Measurements from ENCODE around the gene GPR15. TPM values are rescaled to one million over a fixed set of nuclear protein-coding genes. Genes with fewer than 3 reads are reported as not detected.

GPR15 gene
- total and polyA plus RNA-seq, 2 experiments from 2014 or later = not detected

DNA sequence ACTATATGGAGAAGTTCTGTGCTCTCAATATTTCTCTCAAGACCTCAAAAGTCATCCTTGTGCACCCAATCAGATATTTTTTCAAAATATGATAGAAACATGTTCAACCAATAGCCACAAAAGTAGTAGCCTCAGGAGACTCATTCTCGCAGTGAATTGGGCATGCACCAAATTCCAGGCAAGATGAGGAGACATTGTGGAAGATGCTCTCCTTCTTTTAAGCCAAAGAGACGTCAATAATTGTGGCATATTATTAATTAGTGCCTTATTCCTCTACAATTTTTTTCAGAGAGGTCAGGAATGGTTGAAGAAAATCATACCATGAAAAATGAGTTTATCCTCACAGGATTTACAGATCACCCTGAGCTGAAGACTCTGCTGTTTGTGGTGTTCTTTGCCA lies 34.4 kb upstream of the GPR15 start, which contains the start of gene OR5K2 (continued):
- TF ChIP-seq, protein P1, sequence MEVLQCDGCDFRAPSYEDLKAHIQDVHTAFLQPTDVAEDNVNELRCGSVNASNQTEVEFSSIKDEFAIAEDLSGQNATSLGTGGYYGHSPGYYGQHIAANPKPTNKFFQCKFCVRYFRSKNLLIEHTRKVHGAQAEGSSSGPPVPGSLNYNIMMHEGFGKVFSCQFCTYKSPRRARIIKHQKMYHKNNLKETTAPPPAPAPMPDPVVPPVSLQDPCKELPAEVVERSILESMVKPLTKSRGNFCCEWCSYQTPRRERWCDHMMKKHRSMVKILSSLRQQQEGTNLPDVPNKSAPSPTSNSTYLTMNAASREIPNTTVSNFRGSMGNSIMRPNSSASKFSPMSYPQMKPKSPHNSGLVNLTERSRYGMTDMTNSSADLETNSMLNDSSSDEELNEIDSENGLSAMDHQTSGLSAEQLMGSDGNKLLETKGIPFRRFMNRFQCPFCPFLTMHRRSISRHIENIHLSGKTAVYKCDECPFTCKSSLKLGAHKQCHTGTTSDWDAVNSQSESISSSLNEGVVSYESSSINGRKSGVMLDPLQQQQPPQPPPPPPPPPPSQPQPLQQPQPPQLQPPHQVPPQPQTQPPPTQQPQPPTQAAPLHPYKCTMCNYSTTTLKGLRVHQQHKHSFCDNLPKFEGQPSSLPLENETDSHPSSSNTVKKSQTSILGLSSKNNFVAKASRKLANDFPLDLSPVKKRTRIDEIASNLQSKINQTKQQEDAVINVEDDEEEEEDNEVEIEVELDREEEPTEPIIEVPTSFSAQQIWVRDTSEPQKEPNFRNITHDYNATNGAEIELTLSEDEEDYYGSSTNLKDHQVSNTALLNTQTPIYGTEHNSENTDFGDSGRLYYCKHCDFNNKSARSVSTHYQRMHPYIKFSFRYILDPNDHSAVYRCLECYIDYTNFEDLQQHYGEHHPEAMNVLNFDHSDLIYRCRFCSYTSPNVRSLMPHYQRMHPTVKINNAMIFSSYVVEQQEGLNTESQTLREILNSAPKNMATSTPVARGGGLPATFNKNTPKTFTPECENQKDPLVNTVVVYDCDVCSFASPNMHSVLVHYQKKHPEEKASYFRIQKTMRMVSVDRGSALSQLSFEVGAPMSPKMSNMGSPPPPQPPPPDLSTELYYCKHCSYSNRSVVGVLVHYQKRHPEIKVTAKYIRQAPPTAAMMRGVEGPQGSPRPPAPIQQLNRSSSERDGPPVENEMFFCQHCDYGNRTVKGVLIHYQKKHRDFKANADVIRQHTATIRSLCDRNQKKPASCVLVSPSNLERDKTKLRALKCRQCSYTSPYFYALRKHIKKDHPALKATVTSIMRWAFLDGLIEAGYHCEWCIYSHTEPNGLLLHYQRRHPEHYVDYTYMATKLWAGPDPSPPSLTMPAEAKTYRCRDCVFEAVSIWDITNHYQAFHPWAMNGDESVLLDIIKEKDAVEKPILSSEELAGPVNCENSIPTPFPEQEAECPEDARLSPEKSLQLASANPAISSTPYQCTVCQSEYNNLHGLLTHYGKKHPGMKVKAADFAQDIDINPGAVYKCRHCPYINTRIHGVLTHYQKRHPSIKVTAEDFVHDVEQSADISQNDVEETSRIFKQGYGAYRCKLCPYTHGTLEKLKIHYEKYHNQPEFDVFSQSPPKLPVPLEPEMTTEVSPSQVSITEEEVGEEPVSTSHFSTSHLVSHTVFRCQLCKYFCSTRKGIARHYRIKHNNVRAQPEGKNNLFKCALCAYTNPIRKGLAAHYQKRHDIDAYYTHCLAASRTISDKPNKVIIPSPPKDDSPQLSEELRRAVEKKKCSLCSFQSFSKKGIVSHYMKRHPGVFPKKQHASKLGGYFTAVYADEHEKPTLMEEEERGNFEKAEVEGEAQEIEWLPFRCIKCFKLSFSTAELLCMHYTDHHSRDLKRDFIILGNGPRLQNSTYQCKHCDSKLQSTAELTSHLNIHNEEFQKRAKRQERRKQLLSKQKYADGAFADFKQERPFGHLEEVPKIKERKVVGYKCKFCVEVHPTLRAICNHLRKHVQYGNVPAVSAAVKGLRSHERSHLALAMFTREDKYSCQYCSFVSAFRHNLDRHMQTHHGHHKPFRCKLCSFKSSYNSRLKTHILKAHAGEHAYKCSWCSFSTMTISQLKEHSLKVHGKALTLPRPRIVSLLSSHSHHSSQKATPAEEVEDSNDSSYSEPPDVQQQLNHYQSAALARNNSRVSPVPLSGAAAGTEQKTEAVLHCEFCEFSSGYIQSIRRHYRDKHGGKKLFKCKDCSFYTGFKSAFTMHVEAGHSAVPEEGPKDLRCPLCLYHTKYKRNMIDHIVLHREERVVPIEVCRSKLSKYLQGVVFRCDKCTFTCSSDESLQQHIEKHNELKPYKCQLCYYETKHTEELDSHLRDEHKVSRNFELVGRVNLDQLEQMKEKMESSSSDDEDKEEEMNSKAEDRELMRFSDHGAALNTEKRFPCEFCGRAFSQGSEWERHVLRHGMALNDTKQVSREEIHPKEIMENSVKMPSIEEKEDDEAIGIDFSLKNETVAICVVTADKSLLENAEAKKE (CRISPR knock-in tag; IDR thresholded peaks at IDR 0.05) = no peak
- TF ChIP-seq EZH2phosphoT487 (IDR thresholded peaks at IDR 0.05; ENCODE audit: unreplicated experiment) = no peak
- no peak for TF ChIP-seq ZNF331 (CRISPR knock-in tag; IDR thresholded peaks at IDR 0.05; ENCODE audit: low read depth)
- TF ChIP-seq, protein P2, sequence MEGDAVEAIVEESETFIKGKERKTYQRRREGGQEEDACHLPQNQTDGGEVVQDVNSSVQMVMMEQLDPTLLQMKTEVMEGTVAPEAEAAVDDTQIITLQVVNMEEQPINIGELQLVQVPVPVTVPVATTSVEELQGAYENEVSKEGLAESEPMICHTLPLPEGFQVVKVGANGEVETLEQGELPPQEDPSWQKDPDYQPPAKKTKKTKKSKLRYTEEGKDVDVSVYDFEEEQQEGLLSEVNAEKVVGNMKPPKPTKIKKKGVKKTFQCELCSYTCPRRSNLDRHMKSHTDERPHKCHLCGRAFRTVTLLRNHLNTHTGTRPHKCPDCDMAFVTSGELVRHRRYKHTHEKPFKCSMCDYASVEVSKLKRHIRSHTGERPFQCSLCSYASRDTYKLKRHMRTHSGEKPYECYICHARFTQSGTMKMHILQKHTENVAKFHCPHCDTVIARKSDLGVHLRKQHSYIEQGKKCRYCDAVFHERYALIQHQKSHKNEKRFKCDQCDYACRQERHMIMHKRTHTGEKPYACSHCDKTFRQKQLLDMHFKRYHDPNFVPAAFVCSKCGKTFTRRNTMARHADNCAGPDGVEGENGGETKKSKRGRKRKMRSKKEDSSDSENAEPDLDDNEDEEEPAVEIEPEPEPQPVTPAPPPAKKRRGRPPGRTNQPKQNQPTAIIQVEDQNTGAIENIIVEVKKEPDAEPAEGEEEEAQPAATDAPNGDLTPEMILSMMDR (conservative IDR thresholded peaks at IDR 0.05; ENCODE audit: low read depth in 2 of 2) = no peak
- no peak for TF ChIP-seq ZNF114 (CRISPR knock-in tag; IDR thresholded peaks at IDR 0.05)
- no peak for TF ChIP-seq STAT1 (IDR thresholded peaks at IDR 0.05; ENCODE audit: unreplicated experiment)

DNA sequence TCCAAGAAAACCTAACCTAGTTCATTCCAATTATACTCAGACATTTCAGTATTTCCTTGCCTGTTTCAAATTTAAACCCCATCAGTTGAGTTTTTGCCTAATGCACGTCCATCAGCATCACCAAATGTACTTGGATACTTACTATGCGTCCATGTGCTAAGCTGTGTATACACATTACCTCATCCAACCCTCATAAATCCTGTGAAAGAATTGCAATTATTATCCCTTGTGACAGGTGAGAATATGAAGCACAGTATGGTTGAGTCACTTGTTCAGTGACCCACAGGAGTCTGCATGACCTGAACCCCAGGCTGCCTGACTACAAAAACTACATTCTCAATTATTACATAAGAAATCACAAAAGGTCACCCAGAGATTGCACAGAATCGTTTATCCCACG lies 31.8 kb upstream of the GPR15 start:
- Histone ChIP-seq H3F3A (replicated peaks; ENCODE audit: low read depth) (no peaks in the 10 kb centered on the region), H3K4me1 (ENCODE audit: insufficient read depth) (no peaks in the 10 kb centered on the region), H3K36me3 (ENCODE audit: insufficient read depth) (no peaks in the 10 kb centered on the region), H2AFZ (no peak overlapping the region), H3K4me2 (no peak overlapping the region), H3K9me2 (ENCODE audit: insufficient read depth) (no peaks in the 10 kb centered on the region), H4K20me1 (replicated peaks; ENCODE audit: insufficient read depth) (no peaks in the 10 kb centered on the region), H3K27ac (ENCODE audit: low read depth) (no peak overlapping the region), H3K27me3 (ENCODE audit: insufficient read depth) (no peaks in the 10 kb centered on the region), H3K4me3 (no peak overlapping the region), H3K79me2 (replicated peaks; ENCODE audit: insufficient read depth) (no peaks in the 10 kb centered on the region)
- Mint-ChIP-seq H3K4me3 (no peak overlapping the region), H3K27ac (no peak overlapping the region), H3K36me3 (ENCODE audit: low read depth) (no peaks in the 10 kb centered on the region), H3K9me3 (no peaks in the 10 kb centered on the region), H3K4me1 (no peaks in the 10 kb centered on the region), H3K27me3 (ENCODE audit: insufficient read depth, low read depth, poor library complexity) (no peaks in the 10 kb centered on the region)
- ATAC-seq (no peak), DNase-seq (ENCODE audit: low spot score) (no peak)
- no peak for TF ChIP-seq POLR2AphosphoS5 (IDR thresholded peaks at IDR 0.05; ENCODE audit: low read depth)
- no peak for TF ChIP-seq STAT1 (IDR thresholded peaks at IDR 0.05; ENCODE audit: unreplicated experiment)
- no peak for TF ChIP-seq CREB1 (CRISPR knock-in tag; IDR thresholded peaks at IDR 0.05; ENCODE audit: low read depth)
- no peak for TF ChIP-seq ZNF331 (CRISPR knock-in tag; IDR thresholded peaks at IDR 0.05; ENCODE audit: low read depth)
- TF ChIP-seq EZH2 (IDR thresholded peaks at IDR 0.05; ENCODE audit: low read depth, unreplicated experiment) = no peak
- no peak for TF ChIP-seq EZH2phosphoT487 (IDR thresholded peaks at IDR 0.05; ENCODE audit: unreplicated experiment)
- no peak for TF ChIP-seq NANOG (IDR thresholded peaks at IDR 0.05; ENCODE audit: borderline replicate concordance)
- TF ChIP-seq ZNF114 (CRISPR knock-in tag; IDR thresholded peaks at IDR 0.05) = no peak
- TF ChIP-seq, protein P3, sequence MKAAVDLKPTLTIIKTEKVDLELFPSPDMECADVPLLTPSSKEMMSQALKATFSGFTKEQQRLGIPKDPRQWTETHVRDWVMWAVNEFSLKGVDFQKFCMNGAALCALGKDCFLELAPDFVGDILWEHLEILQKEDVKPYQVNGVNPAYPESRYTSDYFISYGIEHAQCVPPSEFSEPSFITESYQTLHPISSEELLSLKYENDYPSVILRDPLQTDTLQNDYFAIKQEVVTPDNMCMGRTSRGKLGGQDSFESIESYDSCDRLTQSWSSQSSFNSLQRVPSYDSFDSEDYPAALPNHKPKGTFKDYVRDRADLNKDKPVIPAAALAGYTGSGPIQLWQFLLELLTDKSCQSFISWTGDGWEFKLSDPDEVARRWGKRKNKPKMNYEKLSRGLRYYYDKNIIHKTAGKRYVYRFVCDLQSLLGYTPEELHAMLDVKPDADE (IDR thresholded peaks at IDR 0.05) = no peak
- TF ChIP-seq, protein P2 (conservative IDR thresholded peaks at IDR 0.05; ENCODE audit: low read depth in 2 of 2) = no peak
